ENCODE data around the gene SLC6A3.
A peak's percentile ranks its signal among the peaks of the same experiment; 100 is the strongest.

Gene SLC6A3

GRCh38 chr5:1445313-1445688 lies at the start of gene SLC6A3:
SLC6A3 (minus strand) TSS chr5:1445440; CDS start chr5:1443197, 2,243 bp downstream.
- peak; percentile 51 for DNase-seq (ENCODE audit: low read depth)

GRCh38 chr5:1493941-1494340 lies 48.7 kb upstream of the SLC6A3 start:
- DNase-seq (ENCODE audit: low read depth) = no peak

- no peak for DNase-seq (ENCODE audit: low read depth)
Measured at GRCh38 chr5:1493413-1493812, 48.2 kb upstream of the SLC6A3 start.

GRCh38 chr5:1492757-1493156 lies 47.5 kb upstream of the SLC6A3 start:
- no peak for DNase-seq (ENCODE audit: low read depth)

- DNase-seq (ENCODE audit: low read depth) = no peak
Measured at GRCh38 chr5:1490376-1490775, 45.1 kb upstream of the SLC6A3 start.

- no peak for DNase-seq (ENCODE audit: low read depth)
Measured at GRCh38 chr5:1489754-1490153, 44.5 kb upstream of the SLC6A3 start.

GRCh38 chr5:1488882-1489680 lies 43.8 kb upstream of the SLC6A3 start:
- peak; percentile 46 for DNase-seq (ENCODE audit: low read depth)

GRCh38 chr5:1487079-1487764 lies 42.0 kb upstream of the SLC6A3 start:
- no peak for DNase-seq (ENCODE audit: low read depth)

- no peak for DNase-seq (ENCODE audit: low read depth)
Measured at GRCh38 chr5:1486271-1486670, 41.0 kb upstream of the SLC6A3 start.

GRCh38 chr5:1485579-1486118 lies 40.4 kb upstream of the SLC6A3 start:
- DNase-seq (ENCODE audit: low read depth) = no peak

- DNase-seq (ENCODE audit: low read depth) = no peak
Measured at GRCh38 chr5:1484730-1485578, 39.7 kb upstream of the SLC6A3 start.

GRCh38 chr5:1483856-1484729 lies 38.9 kb upstream of the SLC6A3 start:
- DNase-seq (ENCODE audit: low read depth) = no peak

- DNase-seq (ENCODE audit: low read depth) = no peak
Measured at GRCh38 chr5:1483064-1483463, 37.8 kb upstream of the SLC6A3 start.

- no peak for DNase-seq (ENCODE audit: low read depth)
Measured at GRCh38 chr5:1481959-1482331, 36.7 kb upstream of the SLC6A3 start.

GRCh38 chr5:1481266-1481958 lies 36.2 kb upstream of the SLC6A3 start:
- DNase-seq (ENCODE audit: low read depth) = no peak

GRCh38 chr5:1480806-1481205 lies 35.6 kb upstream of the SLC6A3 start:
- DNase-seq (ENCODE audit: low read depth) = no peak

- no peak for DNase-seq (ENCODE audit: low read depth)
Measured at GRCh38 chr5:1480217-1480616, 35.0 kb upstream of the SLC6A3 start.

- peak; percentile 38 for DNase-seq (ENCODE audit: low read depth)
Measured at GRCh38 chr5:1479581-1480188, 34.4 kb upstream of the SLC6A3 start.

- no peak for DNase-seq (ENCODE audit: low read depth)
Measured at GRCh38 chr5:1479066-1479465, 33.8 kb upstream of the SLC6A3 start.

GRCh38 chr5:1478271-1479035 lies 33.2 kb upstream of the SLC6A3 start:
- DNase-seq (ENCODE audit: low read depth) = no peak
